GM19397 (cell line): Measurements from ENCODE around the gene MX2.

Experiments
- ATAC-seq: cut with Tn5 transposase; IDR thresholded peaks from one replicate; pipeline ENCODE4 v1.9.1; 2021; ENCODE audit warnings: mild to moderate bottlenecking, moderate library complexity; ENCODE audit not compliant: unreplicated experiment

MX2 gene

DNA sequence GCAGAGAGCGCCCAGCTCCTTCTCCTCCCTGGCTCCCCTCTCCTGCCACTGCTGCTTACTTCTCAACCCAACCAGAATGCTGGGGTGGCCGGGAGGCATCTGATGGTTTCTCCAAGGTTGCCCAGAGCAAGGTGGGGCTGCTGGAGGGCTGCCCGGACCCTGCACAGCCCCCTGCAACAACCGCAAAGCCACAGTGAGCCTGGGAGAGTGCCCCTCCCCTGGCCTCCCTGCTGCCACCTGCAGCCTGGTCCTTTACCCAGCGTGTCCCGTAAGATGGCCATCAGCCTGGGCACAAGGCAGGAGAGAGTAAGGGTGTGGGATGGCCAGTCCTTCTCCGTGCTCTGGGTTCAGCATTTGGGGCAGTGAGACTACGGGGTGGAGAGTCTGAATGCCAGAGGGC lies 17.0 kb downstream of the MX2 start:
- no peak for ATAC-seq

GRCh38 chr21:41379901-41380300 lies 18.1 kb downstream of the MX2 start:
- no peak for ATAC-seq

DNA sequence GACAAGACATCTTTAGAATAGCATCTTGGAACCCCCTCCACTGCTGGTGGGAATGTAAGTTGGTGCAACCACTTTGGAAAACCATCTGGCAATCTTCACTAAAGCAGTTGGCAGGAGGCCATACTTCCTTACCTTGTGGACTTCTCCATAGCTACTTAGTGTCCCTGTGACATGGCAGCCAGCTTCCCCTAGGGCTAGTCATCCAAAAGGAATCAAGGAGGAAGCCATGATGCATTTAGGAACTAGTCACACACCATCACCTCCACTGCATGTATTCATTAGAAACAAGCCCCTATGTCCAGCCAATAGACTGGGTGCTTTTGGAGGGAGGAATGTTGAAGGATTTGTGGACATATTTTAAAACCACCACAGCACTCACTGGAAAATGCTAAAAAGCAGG lies 19.9 kb downstream of the MX2 start:
- ATAC-seq: no peak

GRCh38 chr21:41387042-41387819 lies 25.4 kb downstream of the MX2 start:
- no peak for ATAC-seq

DNA sequence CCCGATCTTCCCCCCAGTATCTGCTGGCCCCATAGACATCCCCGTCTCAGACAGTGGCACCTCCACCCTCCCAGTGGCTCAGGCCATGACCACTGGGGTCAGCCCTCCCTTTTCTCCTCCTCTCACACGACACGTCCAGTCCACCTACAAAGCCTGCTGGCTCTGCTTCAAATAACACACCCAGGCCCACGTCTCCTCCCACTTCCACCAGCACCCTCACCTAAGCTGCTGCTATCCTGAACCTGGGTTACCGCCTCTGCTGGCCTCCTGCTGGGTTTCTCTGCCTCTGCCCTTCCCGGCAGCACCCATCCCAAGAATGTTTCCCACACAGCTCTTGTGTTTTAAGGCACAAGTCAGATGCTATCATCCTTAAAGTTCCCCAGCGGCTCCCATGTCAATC lies 26.0 kb downstream of the MX2 start:
- ATAC-seq: no peak

DNA sequence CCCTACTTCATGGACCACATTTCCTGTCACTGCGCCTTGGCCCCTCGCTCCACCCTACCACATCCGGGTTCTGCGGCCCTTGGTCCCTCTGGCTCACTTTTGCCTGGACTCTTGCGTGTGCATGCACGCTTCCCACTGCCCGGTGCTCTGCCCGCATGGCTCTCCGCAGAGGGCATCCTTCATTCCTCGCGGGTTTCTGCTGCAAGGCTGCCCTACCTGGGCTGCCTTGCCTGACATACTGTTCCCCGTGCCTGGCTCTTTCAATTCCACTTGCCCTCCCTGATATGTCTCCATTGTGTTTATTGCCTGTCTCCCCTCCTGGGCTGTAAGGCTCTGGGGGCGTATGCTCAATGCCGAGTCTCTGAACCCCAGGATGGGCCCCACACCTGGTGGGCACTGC lies 26.4 kb downstream of the MX2 start:
- no peak for ATAC-seq

DNA sequence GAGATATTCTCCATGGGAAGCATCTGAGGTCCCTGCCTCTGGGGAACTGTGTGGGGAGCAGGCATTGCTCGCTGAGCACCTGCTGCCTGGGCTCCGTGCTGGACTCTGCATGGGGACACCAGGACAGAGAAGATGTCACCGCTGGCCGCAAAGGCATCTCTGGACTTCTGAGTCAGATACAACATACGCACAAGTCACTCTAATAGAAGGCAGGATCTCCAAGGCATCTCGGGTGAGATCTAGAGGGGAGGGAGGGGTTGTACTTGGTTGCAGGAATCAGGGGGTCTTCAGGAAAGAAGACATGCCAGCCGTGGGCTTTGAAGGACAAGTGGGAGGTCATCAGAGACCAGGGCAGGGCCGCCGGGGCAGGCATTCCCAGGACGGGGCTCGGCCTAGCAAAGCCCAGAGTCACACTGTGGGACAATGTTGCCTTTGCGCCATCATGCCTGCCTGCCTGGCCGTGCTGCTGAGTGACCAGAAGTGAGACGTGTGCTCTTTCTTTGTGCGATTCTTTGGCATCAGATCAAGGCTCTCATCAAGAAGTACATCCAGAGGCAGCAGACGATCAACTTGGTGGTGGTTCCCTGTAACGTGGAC lies 28.3 kb downstream of the MX2 start:
- ATAC-seq: no peak

- no peak for ATAC-seq
Measured at GRCh38 chr21:41393876-41394465, 32.1 kb downstream of the MX2 start.

GRCh38 chr21:41396558-41397075 lies 34.8 kb downstream of the MX2 start:
- no peak for ATAC-seq

- ATAC-seq: no peak
Measured at GRCh38 chr21:41397471-41397891, 35.7 kb downstream of the MX2 start.

GRCh38 chr21:41398251-41398650 lies 36.4 kb downstream of the MX2 start:
- ATAC-seq: no peak

GRCh38 chr21:41398831-41399230 lies 37.0 kb downstream of the MX2 start:
- no peak for ATAC-seq

DNA sequence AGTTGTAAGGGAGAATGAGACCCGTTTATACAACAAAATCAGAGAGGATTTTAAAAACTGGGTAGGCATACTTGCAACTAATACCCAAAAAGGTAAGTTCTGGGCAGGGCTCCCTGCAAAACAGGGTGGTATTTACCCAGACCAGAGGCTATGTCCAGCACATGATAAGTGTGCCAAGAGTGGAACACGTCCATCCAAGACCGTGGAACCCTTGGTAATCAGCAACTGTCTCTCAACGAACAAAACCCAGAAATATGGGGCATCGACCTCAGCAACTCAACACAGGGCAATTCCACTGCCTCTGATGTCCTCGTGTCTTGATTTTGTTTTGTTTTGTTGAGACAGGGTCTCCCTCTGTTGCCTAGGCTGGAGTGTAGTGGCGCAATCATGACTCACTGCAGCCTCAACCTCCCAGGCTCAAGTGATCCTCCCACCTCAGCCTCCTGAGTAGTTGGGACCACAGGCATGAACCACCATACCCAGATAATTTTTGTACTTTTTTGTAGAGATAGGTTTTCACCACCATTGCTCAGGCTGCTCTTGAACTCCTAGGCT lies 37.5 kb downstream of the MX2 start:
- no peak for ATAC-seq

- no peak for ATAC-seq
Measured at GRCh38 chr21:41402231-41402630, 40.4 kb downstream of the MX2 start.

- no peak for ATAC-seq
Measured at GRCh38 chr21:41402796-41403195, 41.0 kb downstream of the MX2 start.

DNA sequence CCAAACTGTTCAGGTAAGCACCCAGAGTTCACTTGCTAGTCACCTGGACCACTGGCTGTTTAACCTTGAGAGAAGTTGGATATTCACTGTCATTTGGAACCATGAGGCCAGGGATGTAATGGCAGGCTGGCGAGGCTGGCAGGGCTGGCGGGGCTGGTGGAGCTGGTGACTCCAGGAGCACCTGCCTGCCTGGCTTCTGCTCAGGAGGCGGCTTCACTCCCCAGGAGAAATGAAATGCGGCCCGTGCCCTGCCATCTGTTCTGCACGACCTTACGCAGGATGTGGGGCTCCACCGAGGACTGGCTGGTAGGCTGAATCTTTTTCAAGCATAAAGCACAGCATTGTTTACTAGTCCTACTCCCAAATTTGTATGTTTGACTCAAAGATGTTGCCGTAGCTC lies 41.5 kb downstream of the MX2 start:
- ATAC-seq: no peak

DNA sequence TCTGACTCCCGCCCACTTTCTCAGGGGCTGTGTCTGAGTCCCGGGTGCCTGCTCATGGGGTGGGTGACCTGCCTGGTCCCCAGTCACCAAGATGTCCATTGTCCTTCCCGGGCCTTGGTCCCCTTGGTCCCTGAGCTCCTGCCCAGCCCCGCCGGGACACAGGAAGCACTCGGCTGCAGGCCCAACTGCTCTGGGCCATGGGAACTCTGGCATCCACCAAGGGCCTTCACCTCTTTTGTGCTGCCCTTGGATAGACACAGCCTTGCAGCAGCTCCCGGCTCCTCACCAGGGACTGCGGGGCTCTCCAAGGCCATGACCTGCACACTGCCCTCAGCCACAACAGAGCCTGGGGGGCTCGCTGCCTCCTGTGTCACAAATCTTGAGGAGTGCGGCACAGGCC lies 42.1 kb downstream of the MX2 start:
- ATAC-seq: no peak

DNA sequence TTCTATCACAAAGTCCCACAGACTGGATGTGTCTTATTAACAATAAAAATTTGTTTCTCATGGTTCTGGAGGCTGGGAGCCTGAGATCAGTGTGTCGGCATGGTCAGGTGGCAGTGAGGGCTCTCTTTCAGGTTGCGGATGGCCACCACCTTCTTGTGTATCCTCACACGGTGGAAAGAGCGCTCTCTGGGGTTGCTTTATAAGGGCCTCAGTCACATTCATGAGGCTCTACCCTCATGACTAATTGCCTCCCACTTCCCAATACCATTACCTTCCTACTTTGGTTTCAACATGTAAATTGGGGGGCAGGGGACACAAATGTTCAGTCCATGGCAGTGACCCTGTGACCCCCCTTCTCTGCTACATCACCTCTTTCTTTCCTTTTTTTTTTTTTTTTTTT lies 43.5 kb downstream of the MX2 start:
- ATAC-seq: no peak

- no peak for ATAC-seq
Measured at GRCh38 chr21:41406340-41406739, 44.5 kb downstream of the MX2 start.

GRCh38 chr21:41407541-41408460 lies 46.0 kb downstream of the MX2 start:
- no peak for ATAC-seq

GRCh38 chr21:41410361-41410760 lies 48.5 kb downstream of the MX2 start:
- no peak for ATAC-seq
